Keratinocyte (primary cell): ENCODE data around the gene SYNCRIP.

Source experiments
- EZH2 ChIP-seq: IDR thresholded peaks from one replicate; pipeline ENCODE4 v1.6.1; 2012; ENCODE audit warnings: inconsistent platforms, mild to moderate bottlenecking, low read length, moderate library complexity
- TF ChIP-seq, protein P1 (sequence below), 3 experiments: IDR thresholded peaks in 1 of 3; conservative IDR thresholded peaks in 1 of 3; optimal IDR thresholded peaks in 1 of 3; 2 replicates in 2 of 3; 3 replicates in 1 of 3; pipeline versions ENCODE3 to v1.5.1; 2011; ENCODE audit warnings: low read length in 3 of 3, mild to moderate bottlenecking in 3 of 3, moderate library complexity in 2 of 3, control low read depth in 1 of 3, inconsistent platforms in 1 of 3; ENCODE audit not compliant: insufficient read depth in 2 of 3; ENCODE audit errors: extremely low read depth in 1 of 3

DNA sequence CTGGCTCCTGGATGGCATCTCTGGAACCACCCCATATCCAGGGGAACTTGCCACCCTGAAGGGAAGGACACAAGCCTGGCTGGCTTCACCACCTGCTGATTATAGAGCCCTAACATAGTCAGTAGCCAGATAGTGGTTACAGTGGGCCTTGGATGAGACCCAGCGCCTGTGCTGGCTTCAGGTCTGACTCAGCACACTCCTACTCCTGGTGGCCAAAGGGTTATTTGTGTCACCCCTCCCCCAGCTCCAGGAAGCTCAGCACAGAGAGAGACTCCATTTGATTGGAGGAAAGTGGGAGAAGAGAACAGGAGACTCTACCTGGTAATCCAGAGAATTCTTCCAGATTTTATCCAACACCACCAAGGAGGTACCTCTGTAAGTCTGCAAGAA, 61.8 kb downstream of the SYNCRIP start:
- TF ChIP-seq, protein P1, sequence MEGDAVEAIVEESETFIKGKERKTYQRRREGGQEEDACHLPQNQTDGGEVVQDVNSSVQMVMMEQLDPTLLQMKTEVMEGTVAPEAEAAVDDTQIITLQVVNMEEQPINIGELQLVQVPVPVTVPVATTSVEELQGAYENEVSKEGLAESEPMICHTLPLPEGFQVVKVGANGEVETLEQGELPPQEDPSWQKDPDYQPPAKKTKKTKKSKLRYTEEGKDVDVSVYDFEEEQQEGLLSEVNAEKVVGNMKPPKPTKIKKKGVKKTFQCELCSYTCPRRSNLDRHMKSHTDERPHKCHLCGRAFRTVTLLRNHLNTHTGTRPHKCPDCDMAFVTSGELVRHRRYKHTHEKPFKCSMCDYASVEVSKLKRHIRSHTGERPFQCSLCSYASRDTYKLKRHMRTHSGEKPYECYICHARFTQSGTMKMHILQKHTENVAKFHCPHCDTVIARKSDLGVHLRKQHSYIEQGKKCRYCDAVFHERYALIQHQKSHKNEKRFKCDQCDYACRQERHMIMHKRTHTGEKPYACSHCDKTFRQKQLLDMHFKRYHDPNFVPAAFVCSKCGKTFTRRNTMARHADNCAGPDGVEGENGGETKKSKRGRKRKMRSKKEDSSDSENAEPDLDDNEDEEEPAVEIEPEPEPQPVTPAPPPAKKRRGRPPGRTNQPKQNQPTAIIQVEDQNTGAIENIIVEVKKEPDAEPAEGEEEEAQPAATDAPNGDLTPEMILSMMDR (optimal IDR thresholded peaks at IDR 0.05 in 1 of 3, IDR thresholded peaks at IDR 0.05 in 1 of 3, conservative IDR thresholded peaks at IDR 0.05 in 1 of 3; ENCODE audit: extremely low read depth in 1 of 3, insufficient read depth in 2 of 3, low read length in 3 of 3): no peak
- TF ChIP-seq EZH2: no peak
